MG63 (cell line): ENCODE results near the gene DLGAP1. TPM values are rescaled to one million over a fixed set of nuclear protein-coding genes. Genes with fewer than 3 reads are reported as not detected.

ENCODE experiments used
- DNase-seq: peaks from one replicate; pipeline ENCODE4 v3.0.0-alpha.2; 2020
- H3K27me3 ChIP-seq: fragments of 250-450 bp; sonication (Bioruptor Pico); 2 replicates; pipeline ENCODE4 v1.5.1; 2020; ENCODE audit warnings: mild to moderate bottlenecking, moderate library complexity
- H3K36me3 ChIP-seq: fragments of 250-450 bp; sonication (Bioruptor Pico); 2 replicates; pipeline ENCODE4 v1.5.1; 2020; ENCODE audit warnings: mild to moderate bottlenecking, moderate library complexity
- H3K4me3 ChIP-seq: fragments of 250-450 bp; sonication (Bioruptor Pico); 2 replicates; pipeline ENCODE4 v1.5.1; 2020; ENCODE audit warnings: mild to moderate bottlenecking, moderate library complexity
- H3K9me3 ChIP-seq: fragments of 250-450 bp; sonication (Bioruptor Pico); 2 replicates; pipeline ENCODE4 v1.5.1; 2020; ENCODE audit warnings: mild to moderate bottlenecking, moderate library complexity
- total RNA-seq: library from RNA; depleted of rRNA; stranded (reverse); fragments of >200 nt; shearing (Covaris generic); gene quantifications from 2 replicates; pipeline ENCODE4 v1.2.3, GENCODE V29; 2014; ENCODE audit warnings: low replicate concordance

Gene DLGAP1
- total RNA-seq, 1 experiment from 2014 or later: 3.4 TPM

DNA sequence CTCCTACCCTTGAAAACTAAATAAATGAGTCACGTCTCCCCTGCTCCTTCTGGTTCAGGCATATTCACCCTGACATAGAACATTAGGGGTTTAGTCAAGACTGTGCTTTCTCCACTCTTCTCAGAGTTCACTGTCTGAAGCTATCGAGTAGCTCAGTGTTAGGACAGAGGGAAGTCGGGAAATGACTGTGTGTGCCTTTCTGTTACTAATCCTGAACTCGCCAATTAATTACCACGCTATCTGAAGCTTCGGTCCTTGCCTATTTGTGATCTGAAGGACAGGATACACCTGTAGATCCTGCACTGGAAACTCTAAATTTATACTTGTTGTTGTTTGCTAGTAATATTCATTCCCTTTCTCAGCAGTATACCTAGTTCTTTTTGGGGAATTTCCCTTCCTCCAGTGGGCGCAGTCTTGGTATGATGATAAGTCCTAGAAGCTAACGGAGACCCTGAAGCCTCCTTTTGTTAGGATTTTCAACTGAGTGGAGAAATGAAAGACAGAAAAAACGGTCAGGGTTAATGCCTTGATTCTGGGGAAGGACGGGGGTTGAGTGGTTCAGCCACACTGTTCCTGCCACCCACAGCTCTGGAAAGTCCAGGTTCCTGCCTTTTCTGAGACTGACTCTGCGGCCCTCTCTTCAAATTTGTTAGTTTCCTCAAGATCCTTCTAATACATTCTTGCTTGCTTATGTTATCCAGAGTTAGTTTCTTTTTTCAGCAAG, 218.0 kb downstream of the DLGAP1 start:
- H3K36me3 ChIP-seq: no peaks in the 10 kb centered on the region
- DNase-seq: no peak
- no peak overlapping the region for H3K4me3 ChIP-seq
- H3K9me3 ChIP-seq: no peaks in the 10 kb centered on the region
- H3K27me3 ChIP-seq: no peaks in the 10 kb centered on the region; the same call in 1 of the 2 replicates

DNA sequence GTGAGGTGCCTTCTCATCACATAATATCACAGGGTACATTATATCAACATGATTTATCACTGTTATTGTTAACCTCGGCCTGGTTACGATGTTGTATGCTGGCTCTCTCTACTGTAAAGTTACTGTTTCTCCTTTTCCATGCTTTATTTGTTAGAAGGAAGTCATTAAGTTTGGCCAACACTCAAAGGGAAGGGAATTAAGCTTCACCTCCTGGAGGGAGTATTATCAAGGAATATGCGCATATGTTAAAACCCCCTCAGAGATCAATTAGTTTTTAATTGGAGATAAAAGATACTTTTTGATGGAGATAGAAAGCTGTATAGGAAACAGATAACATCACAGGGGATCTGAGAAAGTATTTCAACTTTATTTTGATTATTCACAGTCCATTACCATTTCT, 221.6 kb downstream of the DLGAP1 start:
- no peak for DNase-seq
- Histone ChIP-seq H3K27me3 (no peaks in the 10 kb centered on the region; the same call in 1 of the 2 replicates), H3K36me3 (no peaks in the 10 kb centered on the region), H3K9me3 (no peaks in the 10 kb centered on the region), H3K4me3 (no peak overlapping the region)

DNA sequence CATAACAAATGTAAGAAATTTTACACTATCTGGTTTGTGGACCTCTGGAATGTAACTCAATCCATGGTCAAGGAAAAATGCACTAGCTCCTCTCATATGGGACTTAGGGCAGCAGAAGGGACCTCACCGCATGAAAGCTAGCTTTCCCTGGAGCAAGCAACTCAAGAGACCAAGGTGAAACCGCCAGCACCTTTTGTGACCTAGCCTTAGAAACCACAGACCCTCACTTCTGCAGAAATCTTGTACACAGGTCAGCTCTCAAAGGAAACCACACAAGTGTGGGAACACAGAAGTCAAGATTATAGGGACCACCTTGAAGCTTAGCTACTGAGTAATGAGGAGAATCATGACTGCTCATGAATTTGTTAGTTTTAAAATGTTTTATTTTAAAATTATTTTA, 222.5 kb downstream of the DLGAP1 start:
- no peaks in the 10 kb centered on the region; the same call in 1 of the 2 replicates for H3K27me3 ChIP-seq
- DNase-seq: no peak
- no peak overlapping the region for H3K4me3 ChIP-seq
- H3K9me3 ChIP-seq: no peaks in the 10 kb centered on the region
- H3K36me3 ChIP-seq: no peaks in the 10 kb centered on the region

DNA sequence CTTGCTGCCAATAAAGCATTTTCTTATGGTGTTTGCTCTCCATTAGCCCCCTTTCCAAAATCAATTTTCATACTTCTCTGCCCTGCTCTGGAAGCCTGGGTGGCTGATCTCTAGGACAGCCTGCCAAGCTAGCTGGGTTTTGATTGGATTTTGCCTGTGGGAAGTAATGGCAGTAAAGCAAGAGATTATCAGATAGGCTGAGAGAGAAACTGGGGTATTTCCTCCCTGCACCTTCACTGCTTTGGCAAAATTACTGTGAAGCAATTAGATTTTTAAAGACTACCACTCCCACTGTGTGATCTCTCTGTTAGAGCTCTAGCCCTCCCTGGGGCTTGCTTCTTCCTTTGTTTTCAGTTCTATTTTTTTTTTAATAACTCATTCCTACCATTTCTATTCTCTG, 223.8 kb downstream of the DLGAP1 start:
- no peaks in the 10 kb centered on the region for H3K9me3 ChIP-seq
- H3K4me3 ChIP-seq: no peak overlapping the region
- H3K27me3 ChIP-seq: no peaks in the 10 kb centered on the region; the same call in 1 of the 2 replicates
- no peaks in the 10 kb centered on the region for H3K36me3 ChIP-seq
- no peak for DNase-seq

DNA sequence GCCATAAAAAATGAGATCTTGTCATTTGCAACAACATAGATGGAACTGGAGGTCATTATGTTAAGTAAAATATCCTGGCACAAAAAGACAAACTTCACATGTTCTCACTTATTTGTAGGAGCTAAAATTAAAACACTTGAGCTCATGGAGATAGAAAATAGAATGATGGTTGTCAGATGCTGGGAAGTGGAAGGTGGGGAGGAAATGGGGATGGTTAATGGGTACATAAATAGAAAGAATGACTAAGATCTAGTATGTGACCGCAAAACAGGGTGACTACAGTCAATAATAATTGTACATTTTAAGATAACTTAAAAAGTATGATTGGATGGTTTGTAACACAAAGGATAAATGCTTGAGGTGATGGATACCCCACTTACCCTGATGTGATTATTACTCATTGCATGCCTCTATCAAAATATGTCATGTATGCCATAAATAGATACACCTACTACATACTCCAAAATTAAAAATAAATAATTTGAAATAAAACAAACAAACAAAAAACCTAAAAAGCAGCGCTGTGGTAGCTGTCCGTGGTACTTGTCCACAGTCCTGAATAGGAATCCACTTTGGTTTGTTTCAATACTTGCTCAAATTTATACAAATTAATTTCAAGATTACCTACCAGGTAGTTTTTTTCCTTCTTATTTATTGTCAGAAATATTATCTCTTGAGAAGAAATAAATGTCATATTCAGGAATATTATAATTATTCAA, 224.5 kb downstream of the DLGAP1 start:
- H3K4me3 ChIP-seq: no peak overlapping the region
- H3K36me3 ChIP-seq: no peaks in the 10 kb centered on the region
- H3K27me3 ChIP-seq: no peaks in the 10 kb centered on the region; the same call in 1 of the 2 replicates
- H3K9me3 ChIP-seq: no peaks in the 10 kb centered on the region
- no peak for DNase-seq

DNA sequence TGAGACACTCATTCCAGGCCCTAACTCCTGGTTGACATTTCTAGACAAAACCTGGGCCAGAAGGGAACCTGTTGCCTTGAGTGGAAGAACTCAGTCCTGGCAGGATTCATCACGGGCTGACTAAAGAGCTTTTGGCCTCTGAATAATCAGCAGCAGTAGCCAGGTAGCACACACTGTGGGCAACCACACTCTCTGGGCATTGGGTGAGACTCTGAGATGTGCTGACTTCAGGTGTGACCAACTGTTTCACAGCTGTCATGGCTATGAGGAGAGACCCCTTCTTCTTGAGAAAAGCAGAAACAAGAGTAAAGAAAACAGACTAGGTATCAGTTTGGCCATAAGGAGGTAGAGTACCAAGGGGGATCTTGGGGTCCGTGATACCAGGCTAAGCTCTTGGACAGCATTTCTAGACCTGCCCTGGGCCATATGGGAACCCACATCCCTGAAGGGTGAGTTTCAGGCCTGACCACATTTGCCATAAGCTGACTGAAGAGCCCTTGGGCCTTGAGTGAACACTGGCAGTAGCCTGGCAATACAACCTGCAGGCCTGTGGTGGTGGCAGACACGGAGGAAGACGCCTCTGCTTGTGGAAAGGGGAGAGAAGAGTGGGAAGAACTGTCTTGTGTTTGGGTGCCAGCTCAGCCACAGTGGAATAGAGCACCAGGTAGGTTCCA, 230.9 kb downstream of the DLGAP1 start:
- DNase-seq: no peak
- Histone ChIP-seq H3K4me3 (no peak overlapping the region), H3K9me3 (no peaks in the 10 kb centered on the region), H3K27me3 (no peaks in the 10 kb centered on the region), H3K36me3 (no peaks in the 10 kb centered on the region)

DNA sequence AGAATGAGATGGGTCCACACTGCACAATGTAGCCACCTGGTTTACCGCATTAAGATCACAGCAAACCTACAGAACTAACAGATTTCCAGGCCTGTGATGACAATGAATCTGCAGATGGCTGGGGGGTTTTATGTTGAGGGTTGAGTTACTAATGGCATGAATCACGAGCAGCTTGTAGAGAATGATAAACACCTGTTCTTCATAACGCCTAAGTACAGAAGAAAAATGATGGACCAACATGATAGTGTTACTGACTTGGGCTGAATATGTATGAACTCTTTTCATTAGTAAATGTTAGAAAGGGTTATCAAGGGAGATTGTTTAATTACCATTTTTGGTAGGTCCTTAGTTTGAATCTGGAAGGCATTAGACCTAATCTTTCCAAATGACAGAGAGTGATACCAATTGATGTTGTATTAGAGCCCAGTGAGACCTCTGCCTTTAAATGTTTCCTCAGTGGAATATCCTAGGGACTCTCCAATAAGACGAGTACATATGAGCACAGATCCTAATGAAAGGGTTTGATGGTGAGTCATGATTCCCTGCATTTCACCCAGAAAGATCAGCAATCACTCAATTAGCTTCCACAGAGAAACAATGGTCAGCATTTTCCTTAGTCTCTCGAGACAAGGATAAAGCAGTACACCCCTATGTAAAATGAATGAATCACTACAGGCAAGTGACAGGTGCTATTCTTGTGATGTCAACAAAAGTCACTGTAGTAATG, 243.8 kb downstream of the DLGAP1 start:
- no peak for DNase-seq
- H3K9me3 ChIP-seq: no peaks in the 10 kb centered on the region

DNA sequence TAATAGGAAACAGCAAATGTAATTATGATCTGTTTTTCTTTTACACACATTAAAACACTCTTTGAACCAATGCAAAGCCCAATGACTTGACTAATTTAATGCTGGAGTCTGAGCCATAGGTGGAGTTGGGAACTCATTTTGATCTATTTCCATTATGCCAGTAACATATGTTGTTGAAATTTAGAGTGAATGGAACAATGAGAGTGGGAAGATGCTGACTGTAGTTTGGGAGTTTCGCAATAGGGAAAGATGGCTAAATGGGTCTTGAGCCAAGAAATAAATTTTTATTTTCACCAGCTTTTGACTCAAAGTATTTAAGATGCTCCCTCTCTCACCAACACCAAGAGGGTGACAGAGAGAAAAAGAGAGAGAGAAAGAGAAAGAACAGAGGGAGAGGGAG, 246.7 kb downstream of the DLGAP1 start:
- no peak for DNase-seq
- Histone ChIP-seq H3K27me3 (no peaks in the 10 kb centered on the region), H3K9me3 (no peaks in the 10 kb centered on the region), H3K4me3 (no peak overlapping the region), H3K36me3 (no peaks in the 10 kb centered on the region)

More for the DNA sequence above, 243.8 kb downstream of the DLGAP1 start:
- Histone ChIP-seq H3K36me3 (no peaks in the 10 kb centered on the region), H3K4me3 (no peak overlapping the region), H3K27me3 (no peaks in the 10 kb centered on the region)

DNA sequence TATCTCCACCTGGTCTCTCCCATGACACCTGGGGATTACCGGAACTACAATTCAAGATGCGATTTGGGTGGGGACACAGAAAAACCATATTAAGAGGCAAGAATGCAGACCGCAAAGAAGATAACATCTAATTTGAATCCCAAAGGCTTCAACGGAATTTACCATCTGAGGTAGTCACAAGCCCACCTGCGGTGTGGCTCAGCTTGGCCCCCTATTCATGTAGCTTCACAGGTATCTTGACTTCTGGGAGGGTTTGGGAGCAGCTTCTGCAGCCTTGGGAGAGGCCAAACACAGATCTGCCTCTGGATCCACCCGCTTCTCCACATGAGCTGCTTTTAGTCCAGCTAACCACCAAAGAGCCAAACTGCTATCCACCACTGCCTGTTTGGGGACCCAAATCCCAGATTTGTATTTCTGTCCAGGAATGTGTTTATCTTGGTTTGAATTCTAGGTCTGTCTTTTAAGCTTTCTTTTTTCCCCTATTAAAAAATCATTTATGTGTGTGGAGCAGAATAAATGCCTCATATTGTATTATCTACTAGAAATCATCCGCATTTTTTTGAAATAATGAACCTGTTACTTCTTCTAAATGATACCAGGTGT, 247.6 kb downstream of the DLGAP1 start:
- Histone ChIP-seq H3K9me3 (no peaks in the 10 kb centered on the region), H3K27me3 (no peaks in the 10 kb centered on the region), H3K4me3 (no peak overlapping the region), H3K36me3 (no peaks in the 10 kb centered on the region)
- DNase-seq: no peak

DNA sequence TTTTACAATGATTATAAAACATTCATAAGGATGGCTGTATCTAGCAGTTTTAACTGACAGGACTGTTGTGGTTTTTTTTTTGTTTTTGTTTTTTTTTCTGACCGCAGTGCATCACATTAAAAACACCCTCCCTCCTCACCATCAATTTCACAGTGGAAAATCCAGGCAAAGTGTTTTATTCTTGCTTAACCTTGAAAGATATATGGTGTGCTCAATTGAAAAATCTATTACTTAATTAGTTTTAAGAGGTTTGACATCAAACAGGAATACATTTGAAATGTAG, 250.7 kb downstream of the DLGAP1 start:
- no peaks in the 10 kb centered on the region for H3K36me3 ChIP-seq

DNA sequence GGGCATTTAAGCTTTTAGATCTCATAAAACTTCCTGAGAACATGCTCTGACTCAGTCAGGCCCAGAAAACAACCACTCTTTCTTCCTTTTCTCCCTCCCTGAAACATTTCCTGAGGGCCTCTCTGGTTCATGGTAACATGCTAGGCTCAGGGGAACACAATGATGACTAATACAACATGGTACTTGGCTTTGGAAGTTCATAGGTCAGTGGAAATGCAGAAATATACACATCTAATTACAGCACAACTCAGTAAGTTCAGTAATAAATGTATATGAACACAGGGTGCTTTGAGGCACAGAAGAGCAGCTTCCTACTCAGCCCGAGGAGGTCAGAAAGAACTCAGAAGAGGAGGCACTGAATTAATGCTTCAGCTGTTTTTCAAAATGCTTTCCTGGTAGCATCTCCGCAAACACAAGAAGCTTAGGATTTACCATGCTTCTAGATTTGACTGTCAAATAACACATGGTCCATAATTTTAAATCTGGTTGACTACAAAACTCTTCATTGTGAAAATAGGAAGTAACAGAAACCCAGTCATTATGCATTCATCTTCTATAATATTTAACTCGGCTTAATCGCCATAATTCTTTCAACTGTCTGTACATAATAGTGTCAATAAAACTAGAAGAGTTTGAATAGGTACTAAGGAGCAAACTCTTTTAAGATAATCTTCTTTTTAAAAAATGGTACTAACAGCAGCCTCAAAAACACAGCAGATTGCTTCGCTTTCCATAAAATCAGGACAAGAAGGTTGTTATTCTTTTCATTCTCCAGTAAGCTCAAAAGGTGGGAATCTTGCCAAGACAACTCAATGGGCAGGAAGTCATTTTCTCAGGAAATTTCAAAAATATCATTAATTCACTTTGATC, 251.3 kb downstream of the DLGAP1 start:
- no peaks in the 10 kb centered on the region for H3K9me3 ChIP-seq
- DNase-seq: no peak
- no peak overlapping the region for H3K4me3 ChIP-seq
- no peaks in the 10 kb centered on the region for H3K36me3 ChIP-seq
- H3K27me3 ChIP-seq: no peaks in the 10 kb centered on the region

More for the DNA sequence above, 250.7 kb downstream of the DLGAP1 start:
- Histone ChIP-seq H3K9me3 (no peaks in the 10 kb centered on the region), H3K27me3 (no peaks in the 10 kb centered on the region), H3K4me3 (no peak overlapping the region)
- DNase-seq: no peak

DNA sequence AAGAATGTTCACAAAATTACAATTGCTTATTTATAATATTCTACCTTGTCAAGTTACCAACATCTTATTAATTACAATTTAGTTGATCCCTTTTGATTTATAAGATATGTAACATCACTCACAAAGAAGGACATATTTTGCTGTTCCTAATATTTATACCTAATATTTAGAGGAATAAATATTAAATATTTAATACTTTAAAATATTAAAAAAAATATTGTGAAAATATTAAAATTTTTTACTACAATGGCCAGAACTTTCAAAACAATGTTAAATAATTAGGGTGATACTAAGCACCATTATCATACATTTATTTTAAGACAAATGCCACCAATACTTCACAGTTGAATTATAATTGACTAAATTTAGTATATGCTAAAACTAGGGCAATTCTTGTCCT, 254.7 kb downstream of the DLGAP1 start:
- Histone ChIP-seq H3K27me3 (no peaks in the 10 kb centered on the region), H3K36me3 (no peaks in the 10 kb centered on the region), H3K9me3 (no peaks in the 10 kb centered on the region), H3K4me3 (no peak overlapping the region)
- no peak for DNase-seq

DNA sequence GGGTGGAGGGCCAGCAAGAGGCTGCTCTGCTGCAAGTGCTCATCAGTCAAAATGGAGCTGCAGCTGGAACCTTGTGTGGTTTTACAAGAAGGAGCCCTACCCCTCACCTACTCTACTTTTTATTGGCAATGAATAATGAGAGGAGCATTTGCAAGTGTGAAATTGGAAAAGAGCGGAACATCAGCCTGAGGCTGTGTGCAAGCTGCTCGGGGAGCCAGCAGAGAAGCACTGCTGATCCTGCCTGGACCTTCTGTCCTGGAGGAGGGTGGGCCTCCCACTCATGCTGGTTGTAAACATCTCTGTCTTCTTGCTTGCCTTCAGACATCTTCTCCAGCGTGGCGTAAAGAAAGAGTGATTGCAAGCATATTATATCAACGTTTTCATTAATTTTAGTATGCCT, 256.2 kb downstream of the DLGAP1 start:
- no peak overlapping the region for H3K4me3 ChIP-seq
- no peak for DNase-seq
- H3K9me3 ChIP-seq: no peaks in the 10 kb centered on the region
- no peaks in the 10 kb centered on the region for H3K36me3 ChIP-seq
- H3K27me3 ChIP-seq: no peaks in the 10 kb centered on the region

DNA sequence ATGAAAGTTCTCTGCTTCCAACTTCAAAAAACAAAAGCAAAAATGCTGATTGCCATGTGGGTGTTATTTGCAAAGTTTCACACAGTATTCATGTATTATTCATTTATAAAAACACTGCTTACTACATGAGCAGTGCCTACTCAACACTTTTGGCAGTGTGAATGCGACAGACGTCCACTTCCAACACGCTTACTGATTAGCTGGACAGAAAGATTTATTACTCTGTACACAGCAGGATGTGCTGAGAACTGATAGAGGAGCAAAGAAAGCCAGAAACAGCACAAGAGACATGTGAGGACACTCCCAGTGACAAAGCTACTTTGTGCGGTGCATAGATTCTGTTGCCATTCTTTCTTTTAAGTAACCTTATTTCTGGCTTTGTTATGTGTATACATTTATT, 258.8 kb downstream of the DLGAP1 start:
- no peak overlapping the region for H3K4me3 ChIP-seq
- H3K9me3 ChIP-seq: no peaks in the 10 kb centered on the region
- DNase-seq: no peak
- no peaks in the 10 kb centered on the region for H3K27me3 ChIP-seq
- no peaks in the 10 kb centered on the region for H3K36me3 ChIP-seq

DNA sequence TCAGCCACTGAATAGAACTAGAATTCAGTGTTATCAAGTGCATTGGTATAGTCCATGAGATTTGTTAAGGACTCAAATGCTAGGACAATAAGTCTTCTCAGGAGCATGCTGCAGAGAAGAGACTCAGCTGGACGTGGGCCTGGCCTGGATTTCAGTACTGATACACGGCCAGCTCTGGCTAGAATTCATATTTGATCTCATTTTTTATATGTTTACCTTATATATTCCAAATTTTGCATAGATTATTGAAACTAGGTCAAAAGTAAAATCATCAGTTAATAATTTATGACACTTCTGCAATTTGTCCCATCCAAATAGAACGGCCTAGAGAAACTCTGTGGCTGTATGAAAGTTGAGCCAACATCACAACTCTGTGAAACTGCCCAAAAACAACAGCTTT, 262.0 kb downstream of the DLGAP1 start:
- Histone ChIP-seq H3K27me3 (no peaks in the 10 kb centered on the region), H3K4me3 (no peak overlapping the region), H3K36me3 (no peaks in the 10 kb centered on the region), H3K9me3 (no peaks in the 10 kb centered on the region)
- DNase-seq: no peak
